Left ventricle myocardium inferior (tissue), 1 donor: ENCODE results near the gene GON7. TPM values are rescaled to one million over a fixed set of nuclear protein-coding genes. Genes with fewer than 3 reads are reported as not detected.
"Not testable (repeated sequence)": the region's sequence is repeated elsewhere in the genome, so short reads cannot be mapped to it uniquely, and the experiment has no call there.

Source experiments
- DNase-seq: peaks from one replicate; pipeline ENCODE4 v3.0.0-alpha.2; 2020
- H3K27ac ChIP-seq: fragments of 200-600 bp; replicated peaks from 2 replicates; pipeline ENCODE4 v1.8.0; 2021
- H3K27me3 ChIP-seq: fragments of 200-600 bp; 2 replicates; pipeline ENCODE4 v1.8.0; 2021; ENCODE audit warnings: low read depth
- H3K36me3 ChIP-seq: fragments of 200-600 bp; 2 replicates; pipeline ENCODE4 v1.8.0; 2021
- H3K4me1 ChIP-seq: fragments of 200-600 bp; 2 replicates; pipeline ENCODE4 v1.8.0; 2021
- H3K4me3 ChIP-seq: fragments of 200-600 bp; 2 replicates; pipeline ENCODE4 v1.8.0; 2021; ENCODE audit warnings: mild to moderate bottlenecking, moderate library complexity
- H3K9me3 ChIP-seq: fragments of 200-600 bp; replicated peaks from 2 replicates; pipeline ENCODE4 v1.8.0; 2021
- CTCF ChIP-seq: fragments of 200-600 bp; IDR thresholded peaks from 2 replicates; pipeline ENCODE4 v1.8.0; 2021; ENCODE audit warnings: antibody characterized with exemption, mild to moderate bottlenecking, borderline replicate concordance
- intact Hi-C: fragments of 100-400 bp; cut with micrococcal nuclease; formaldehyde crosslinking; loops from one replicate; pipeline ENCODE4 v1.11.0; 2022
- total RNA-seq: library from RNA; stranded (reverse); fragmentation: NEBNext Ultra II Directional; extraction: Animal tissue kit (Norgen Biotek cat#: 25700); gene quantifications from one replicate; pipeline ENCODE4 v1.2.1, GENCODE V29; 2021
- donor health status: DM: no; HTN: yes; CAD: no; lungs with severe emphysema.

The GON7 gene
- total RNA-seq, 1 donor from 2014 or later, result 19.0 TPM

- Histone ChIP-seq H3K27me3 (no peaks in the 10 kb centered on the region), H3K36me3 (peaks cover 56% of the 10 kb centered on the region), H3K4me1 (no peaks in the 10 kb centered on the region), H3K9me3 (no peaks in the 10 kb centered on the region), H3K27ac (no peak overlapping the region), H3K4me3 (no peak overlapping the region)
- no peak for TF ChIP-seq CTCF
- intact Hi-C loops, result no loop called here
- DNase-seq, result no peak
These were observed 33.2 kb upstream of the GON7 start for GRCh38 chr14:93239869-93240677.

- TF ChIP-seq CTCF, result no peak
- Histone ChIP-seq H3K27me3 (no peaks in the 10 kb centered on the region), H3K27ac (no peak overlapping the region), H3K9me3 (no peaks in the 10 kb centered on the region), H3K4me1 (peaks cover 5% of the 10 kb centered on the region), H3K4me3 (no peak overlapping the region), H3K36me3 (peaks cover 3% of the 10 kb centered on the region)
- DNase-seq, result no peak
- intact Hi-C loops, result no loop called here
These were observed 27.9 kb upstream of the GON7 start for GRCh38 chr14:93234798-93235197.

- H3K4me3 ChIP-seq, H3K27ac ChIP-seq, H3K27me3 ChIP-seq, H3K9me3 ChIP-seq, H3K4me1 ChIP-seq, DNase-seq, intact Hi-C loops: not testable (repeated sequence)
- peaks cover 16% of the 10 kb centered on the region for H3K36me3 ChIP-seq
These were observed 26.2 kb upstream of the GON7 start for GRCh38 chr14:93233078-93233477.

- Histone ChIP-seq H3K36me3 (peaks cover 25% of the 10 kb centered on the region), H3K27me3 (no peaks in the 10 kb centered on the region)
- intact Hi-C loops, result no loop called here
These were observed 25.3 kb upstream of the GON7 start for GRCh38 chr14:93232159-93232558.

GRCh38 chr14:93231129-93231979, 24.5 kb upstream of the GON7 start:
- peak overlapping the region; percentile 64 for H3K4me3 ChIP-seq
- H3K4me1 ChIP-seq, result peaks cover 5% of the 10 kb centered on the region
- peak; percentile 17 for DNase-seq
- H3K9me3 ChIP-seq, result no peaks in the 10 kb centered on the region
- H3K36me3 ChIP-seq, result peaks cover 29% of the 10 kb centered on the region
- H3K27me3 ChIP-seq, result no peaks in the 10 kb centered on the region
- no peak overlapping the region for H3K27ac ChIP-seq
- intact Hi-C loops, result no loop called here
- no peak for TF ChIP-seq CTCF

More at GRCh38 chr14:93232159-93232558, 25.3 kb upstream of the GON7 start:
- Histone ChIP-seq H3K4me1 (peaks cover 5% of the 10 kb centered on the region), H3K9me3 (no peaks in the 10 kb centered on the region), H3K27ac (no peak overlapping the region), H3K4me3 (peak overlapping the region; percentile 64)
- no peak for TF ChIP-seq CTCF
- no peak for DNase-seq
